Right atrium auricular region (tissue), 2 donors: ENCODE data around the gene SH3GL3. TPM values are rescaled to one million over a fixed set of nuclear protein-coding genes. Genes with fewer than 3 reads are reported as not detected.

ENCODE experiments used
- DNase-seq: peaks from one replicate; pipeline ENCODE4 v3.0.0-alpha.2; 2019; ENCODE audit warnings: low spot score
- H3K27ac ChIP-seq, 2 donors: fragments of 200-600 bp; sonication (generic); 1 replicate in 1 of 2; 2 replicates in 1 of 2; pipeline ENCODE4 v1.5.1; 2016 to 2019
- H3K27me3 ChIP-seq, 2 donors: fragments of 200-600 bp; sonication (generic); one replicate each; pipeline versions ENCODE4 v1.5.1 to v1.6.0; 2017 to 2019
- H3K36me3 ChIP-seq: fragments of 200-600 bp; sonication (generic); one replicate; pipeline ENCODE4 v1.5.1; 2016
- H3K4me1 ChIP-seq, 2 donors: fragments of 200-600 bp; sonication (generic); one replicate each; pipeline versions ENCODE4 v1.5.1 to v1.6.0; 2017 to 2019
- H3K4me3 ChIP-seq, 2 donors: fragments of 200-600 bp; sonication (generic); 1 replicate in 1 of 2; 2 replicates in 1 of 2; pipeline ENCODE4 v1.5.1; 2017 to 2019; ENCODE audit warnings: mild to moderate bottlenecking in 1 of 2, moderate library complexity in 1 of 2
- H3K9me3 ChIP-seq, 2 donors: fragments of 200-600 bp; sonication (generic); one replicate each; pipeline ENCODE4 v1.5.1; 2019
- CTCF ChIP-seq, 2 donors: fragments of 200-600 bp; sonication (generic); IDR thresholded peaks; one replicate each; pipeline ENCODE4 v1.5.1; 2019; ENCODE audit warnings: antibody characterized with exemption in 2 of 2
- total RNA-seq, 2 donors: library from RNA; depleted of rRNA; stranded (reverse); fragments of >200 nt; gene quantifications; one replicate each; pipeline ENCODE4 v1.1.0, GENCODE V29; 2016

Gene SH3GL3
- total RNA-seq, 2 donors from 2014 or later = 4.1 TPM; not detected in 1

DNA sequence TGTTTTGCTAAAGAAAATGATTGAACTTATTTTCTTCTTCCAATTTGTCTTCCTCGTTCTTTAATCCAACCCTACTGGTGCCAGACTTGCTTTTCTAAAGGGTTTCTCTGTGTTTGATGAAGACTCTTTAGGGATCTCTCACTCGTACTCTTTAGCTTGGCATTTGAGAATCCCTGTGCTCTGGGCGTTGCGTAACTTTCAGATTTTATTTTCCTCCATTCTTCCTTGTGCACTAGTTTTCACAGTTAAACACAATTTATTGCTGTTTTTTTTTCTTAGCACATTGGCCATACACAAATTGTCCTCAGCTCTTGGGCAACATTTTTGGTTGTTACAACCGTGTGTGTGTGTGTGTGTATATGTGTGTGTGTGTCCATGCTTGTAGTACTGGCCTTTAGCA is 111.0 kb downstream of the SH3GL3 start:
- H3K9me3 ChIP-seq = no peaks in the 10 kb centered on the region
- H3K27ac ChIP-seq = no peak overlapping the region
- DNase-seq = no peak
- no peaks in the 10 kb centered on the region for H3K36me3 ChIP-seq
- H3K4me3 ChIP-seq = no peak overlapping the region
- no peaks in the 10 kb centered on the region for H3K4me1 ChIP-seq
- H3K27me3 ChIP-seq = no peaks in the 10 kb centered on the region
- TF ChIP-seq CTCF (IDR thresholded peaks at IDR 0.05) = no peak

DNA sequence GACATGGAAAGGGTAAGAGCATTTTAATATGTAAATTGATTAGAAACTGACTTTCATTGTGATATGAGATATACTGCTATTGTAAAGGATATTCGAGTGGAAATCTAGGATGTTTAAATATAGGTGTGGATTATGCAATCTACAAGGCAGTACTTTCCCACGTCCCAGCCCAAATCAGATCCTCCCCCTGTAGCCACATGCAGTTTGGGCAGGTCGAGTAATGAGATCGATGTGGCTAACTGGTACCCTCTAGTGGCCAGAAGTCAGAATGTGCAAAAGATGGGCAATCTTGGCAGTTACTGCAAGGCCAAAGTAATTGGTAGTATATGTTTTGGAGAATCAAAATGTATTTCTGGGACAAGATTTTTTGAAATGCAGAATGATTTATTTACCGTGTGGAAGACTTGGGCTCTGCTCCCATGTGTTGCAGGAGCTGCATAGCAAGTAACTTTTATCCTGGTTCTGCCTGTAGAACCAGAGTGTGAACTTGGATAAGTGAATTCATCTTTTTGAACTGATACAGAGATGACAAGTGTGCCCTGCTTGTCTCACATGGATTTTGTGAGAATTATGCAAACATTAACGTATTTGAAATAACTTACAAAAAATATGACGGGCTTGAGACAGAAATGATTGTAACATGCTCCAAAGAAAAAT is 112.3 kb downstream of the SH3GL3 start:
- no peaks in the 10 kb centered on the region for H3K27me3 ChIP-seq
- TF ChIP-seq CTCF (IDR thresholded peaks at IDR 0.05) = peak; percentile 58 to 84
- no peaks in the 10 kb centered on the region for H3K36me3 ChIP-seq
- no peak for DNase-seq
- H3K4me1 ChIP-seq = no peaks in the 10 kb centered on the region
- no peak overlapping the region for H3K27ac ChIP-seq
- no peaks in the 10 kb centered on the region for H3K9me3 ChIP-seq
- H3K4me3 ChIP-seq = no peak overlapping the region

DNA sequence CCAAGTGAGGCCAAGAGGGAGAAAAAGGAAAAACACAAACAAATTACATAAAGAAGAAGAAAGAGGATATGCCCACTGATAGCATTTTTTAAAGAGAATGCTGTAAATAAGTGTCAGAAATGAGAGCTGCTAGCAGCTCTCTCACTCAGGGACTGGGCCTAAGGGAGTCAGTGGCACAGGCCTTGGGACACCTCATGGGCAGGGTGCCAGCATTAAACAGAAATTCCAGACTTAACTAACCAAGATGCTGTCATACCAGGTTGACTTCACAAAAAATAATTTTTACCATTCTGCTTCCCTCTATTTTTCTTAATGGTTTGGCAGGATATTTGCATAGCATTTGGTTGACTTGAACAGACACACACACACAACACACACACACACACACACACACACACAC is 114.5 kb downstream of the SH3GL3 start:
- TF ChIP-seq CTCF (IDR thresholded peaks at IDR 0.05) = no peak
- Histone ChIP-seq H3K4me3 (no peak overlapping the region), H3K4me1 (no peaks in the 10 kb centered on the region), H3K27ac (no peak overlapping the region), H3K9me3 (no peaks in the 10 kb centered on the region), H3K27me3 (no peaks in the 10 kb centered on the region), H3K36me3 (no peaks in the 10 kb centered on the region)
- DNase-seq = no peak

GRCh38 chr15:83565138-83565537 is 118.0 kb downstream of the SH3GL3 start:
- Histone ChIP-seq H3K27ac (no peak overlapping the region), H3K36me3 (no peaks in the 10 kb centered on the region), H3K4me1 (no peaks in the 10 kb centered on the region), H3K9me3 (no peaks in the 10 kb centered on the region), H3K4me3 (no peak overlapping the region), H3K27me3 (no peaks in the 10 kb centered on the region)
- DNase-seq = no peak
- no peak for TF ChIP-seq CTCF (IDR thresholded peaks at IDR 0.05)

GRCh38 chr15:83565553-83566159 is 118.5 kb downstream of the SH3GL3 start:
- Histone ChIP-seq H3K4me1 (no peaks in the 10 kb centered on the region), H3K9me3 (no peaks in the 10 kb centered on the region), H3K27ac (no peak overlapping the region), H3K4me3 (no peak overlapping the region), H3K36me3 (no peaks in the 10 kb centered on the region), H3K27me3 (no peaks in the 10 kb centered on the region)
- DNase-seq = no peak
- TF ChIP-seq CTCF (IDR thresholded peaks at IDR 0.05) = peak; percentile 54 to 74

GRCh38 chr15:83567318-83567717 is 120.2 kb downstream of the SH3GL3 start:
- H3K9me3 ChIP-seq = no peaks in the 10 kb centered on the region
- H3K27ac ChIP-seq = no peak overlapping the region
- no peak overlapping the region for H3K4me3 ChIP-seq
- H3K27me3 ChIP-seq = no peaks in the 10 kb centered on the region
- no peak for TF ChIP-seq CTCF (IDR thresholded peaks at IDR 0.05)
- no peaks in the 10 kb centered on the region for H3K36me3 ChIP-seq
- no peak for DNase-seq
- no peaks in the 10 kb centered on the region for H3K4me1 ChIP-seq
